IMR-90 (cell line): ENCODE measurements around the gene RFK. TPM values are rescaled to one million over a fixed set of nuclear protein-coding genes. Genes with fewer than 3 reads are reported as not detected.

Experiments
- ATAC-seq: fragments of 200-7000 bp; cut with Tn5 transposase; 2 replicates; pipeline ENCODE4 v1.9.1; 2020; ENCODE audit warnings: low read depth, mild to moderate bottlenecking, moderate library complexity
- BruUV-seq: library from RNA; stranded (reverse); fragments of 400-500 nt; replicated peaks from 2 replicates; lab custom pipeline; 2021; lab: Mats Ljungman, UMichigan
- CTCF ChIA-PET: fragments of 300-600 bp; formaldehyde crosslinking; extraction: SDS; loops from one replicate; lab custom pipeline; 2021; ENCODE audit warnings: antibody characterized with exemption; lab: Yijun Ruan, JAX
- POLR2A ChIA-PET: fragments of 300-600 bp; sonication (Branson Sonifier 250); formaldehyde crosslinking; loops from one replicate; lab custom pipeline; 2022; ENCODE audit warnings: antibody characterized with exemption; ENCODE audit not compliant: unreplicated experiment; lab: Charles Lee
- DNase-seq: peaks from one replicate; pipeline ENCODE4 v3.0.0; 2013
- H2AFZ ChIP-seq: replicated peaks from 2 replicates; pipeline ENCODE3; 2013; ENCODE audit warnings: low read length, mild to moderate bottlenecking; ENCODE audit not compliant: poor library complexity
- H2AK5ac ChIP-seq: 2 replicates; pipeline ENCODE4 v1.6.1; 2013; ENCODE audit warnings: low read depth, low read length, inconsistent platforms
- H2AK9ac ChIP-seq: replicated peaks from 2 replicates; pipeline ENCODE3; 2013; ENCODE audit warnings: mild to moderate bottlenecking, low read depth, low read length, moderate library complexity; ENCODE audit not compliant: poor library complexity
- H2BK120ac ChIP-seq: 2 replicates; pipeline ENCODE4 v1.6.1; 2013; ENCODE audit warnings: low read depth, low read length, inconsistent platforms
- H2BK15ac ChIP-seq: 3 replicates; pipeline ENCODE4 v1.6.1; 2013; ENCODE audit warnings: low read depth, low read length, inconsistent platforms
- H2BK20ac ChIP-seq: 2 replicates; pipeline ENCODE4 v1.6.1; 2013; ENCODE audit warnings: low read depth, mild to moderate bottlenecking, inconsistent platforms, low read length, moderate library complexity
- H2BK5ac ChIP-seq: 2 replicates; pipeline ENCODE4 v1.6.1; 2013; ENCODE audit warnings: mild to moderate bottlenecking, low read depth, low read length, inconsistent platforms; ENCODE audit not compliant: poor library complexity, severe bottlenecking
- H3K14ac ChIP-seq: replicated peaks from 2 replicates; pipeline ENCODE4 v1.6.1; 2013; ENCODE audit warnings: low read depth, low read length, inconsistent platforms
- H3K18ac ChIP-seq: 2 replicates; pipeline ENCODE4 v1.6.1; 2013; ENCODE audit warnings: low read depth, low read length, control low read depth
- H3K23ac ChIP-seq: 2 replicates; pipeline ENCODE4 v1.6.1; 2013; ENCODE audit warnings: low read depth, low read length, inconsistent platforms
- H3K27ac ChIP-seq: 2 replicates; pipeline ENCODE4 v1.5.1; 2013; ENCODE audit warnings: mild to moderate bottlenecking, control low read depth, low read length; ENCODE audit not compliant: insufficient read depth
- H3K27me3 ChIP-seq: 2 replicates; pipeline ENCODE4 v1.6.1; 2013; ENCODE audit warnings: low read length; ENCODE audit not compliant: control insufficient read depth, insufficient read depth
- H3K36me3 ChIP-seq: 2 replicates; pipeline ENCODE4 v1.6.1; 2013; ENCODE audit warnings: low read length, mixed read lengths; ENCODE audit not compliant: control insufficient read depth, insufficient read depth
- H3K4ac ChIP-seq: 2 replicates; pipeline ENCODE4 v1.6.1; 2013; ENCODE audit warnings: low read depth, low read length, inconsistent platforms
- H3K4me1 ChIP-seq: 2 replicates; pipeline ENCODE4 v1.6.1; 2013; ENCODE audit warnings: low read length, mixed read lengths; ENCODE audit not compliant: control insufficient read depth, insufficient read depth
- H3K4me2 ChIP-seq: 2 replicates; pipeline ENCODE4 v1.6.1; 2013; ENCODE audit warnings: low read depth, mild to moderate bottlenecking, control low read depth, low read length, moderate library complexity
- H3K4me3 ChIP-seq: 2 replicates; pipeline ENCODE4 v1.5.1; 2013; ENCODE audit warnings: low read depth, mild to moderate bottlenecking, control low read depth, low read length, moderate library complexity; ENCODE audit not compliant: insufficient read depth
- H3K56ac ChIP-seq: 2 replicates; pipeline ENCODE4 v1.6.1; 2013; ENCODE audit warnings: low read length, inconsistent platforms; ENCODE audit not compliant: insufficient read depth; ENCODE audit errors: extremely low read depth
- H3K79me1 ChIP-seq, 2 experiments: 2 replicates each; pipeline ENCODE4 v1.6.1; 2013; ENCODE audit warnings: low read length in 2 of 2, inconsistent platforms in 1 of 2, low read depth in 1 of 2
- H3K9ac ChIP-seq: 2 replicates; pipeline ENCODE4 v1.6.1; 2013; ENCODE audit warnings: low read depth, low read length, control low read depth
- H3K9me1 ChIP-seq: 2 replicates; pipeline ENCODE4 v1.6.1; 2013; ENCODE audit warnings: low read length, inconsistent platforms; ENCODE audit not compliant: insufficient read depth
- H3K9me3 ChIP-seq: 2 replicates; pipeline ENCODE4 v1.6.1; 2013; ENCODE audit warnings: low read length; ENCODE audit not compliant: control insufficient read depth, insufficient read depth
- H4K20me1 ChIP-seq: 2 replicates; pipeline ENCODE4 v1.6.1; 2013; ENCODE audit warnings: low read length, inconsistent platforms; ENCODE audit not compliant: insufficient read depth
- H4K5ac ChIP-seq: 2 replicates; pipeline ENCODE4 v1.6.1; 2013; ENCODE audit warnings: mild to moderate bottlenecking, low read depth, low read length, control low read depth
- H4K8ac ChIP-seq, 2 experiments: 2 replicates each; pipeline ENCODE4 v1.6.1; 2013; ENCODE audit warnings: low read depth in 2 of 2, low read length in 2 of 2, control low read depth in 1 of 2, inconsistent platforms in 1 of 2
- H4K91ac ChIP-seq: 2 replicates; pipeline ENCODE4 v1.6.1; 2013; ENCODE audit warnings: low read depth, low read length, inconsistent platforms; ENCODE audit not compliant: insufficient read depth
- BHLHE40 ChIP-seq: fragments of 150-350 bp; IDR thresholded peaks from 2 replicates; pipeline ENCODE4 v1.6.1; 2016; ENCODE audit warnings: mild to moderate bottlenecking, low read depth, low read length
- CHD1 ChIP-seq: IDR thresholded peaks from 2 replicates; pipeline ENCODE4 v1.6.1; 2012; ENCODE audit warnings: low read depth, low read length, improper control_type of control experiment
- FOS ChIP-seq: fragments of 150-350 bp; IDR thresholded peaks from 2 replicates; pipeline ENCODE4 v1.6.1; 2016; ENCODE audit warnings: low read depth, low read length
- MAFK ChIP-seq: IDR thresholded peaks from 2 replicates; pipeline ENCODE4 v1.6.1; 2012; ENCODE audit warnings: low read depth, low read length, improper control_type of control experiment
- MXI1 ChIP-seq: IDR thresholded peaks from 2 replicates; pipeline ENCODE4 v1.6.1; 2012; ENCODE audit warnings: low read depth, mild to moderate bottlenecking, low read length, moderate library complexity, borderline replicate concordance
- POLR2A ChIP-seq: IDR thresholded peaks from 2 replicates; pipeline ENCODE4 v1.6.1; 2012; ENCODE audit warnings: mild to moderate bottlenecking, low read depth, low read length
- RAD21 ChIP-seq: IDR thresholded peaks from 2 replicates; pipeline ENCODE4 v1.6.1; 2012; ENCODE audit warnings: low read length, improper control_type of control experiment
- RCOR1 ChIP-seq: IDR thresholded peaks from 2 replicates; pipeline ENCODE4 v1.6.1; 2012; ENCODE audit warnings: mild to moderate bottlenecking, low read length, improper control_type of control experiment; ENCODE audit not compliant: insufficient replicate concordance
- SMC3 ChIP-seq: fragments of 150-350 bp; IDR thresholded peaks from 2 replicates; pipeline ENCODE4 v1.6.1; 2016; ENCODE audit warnings: low read depth, mild to moderate bottlenecking, antibody characterized with exemption, low read length, moderate library complexity
- dilution Hi-C: fragments of 300-500 bp; cut with HindIII; formaldehyde crosslinking; loops from one replicate; pipeline ENCODE4 v1.14.3; 2018; ENCODE audit warnings: low sequenced_read_pairs; ENCODE audit not compliant: unreplicated experiment
- in situ Hi-C: fragments of 300-500 bp; cut with MboI; formaldehyde crosslinking; loops from 3 replicates; pipeline ENCODE4 v1.14.3; 2019; ENCODE audit warnings: low sequenced_read_pairs, inconsistent platforms, mixed read lengths
- intact Hi-C: fragments of 100-400 bp; cut with micrococcal nuclease; formaldehyde crosslinking; loops from 2 replicates; pipeline ENCODE4 v1.10.0; 2022
- polyA plus RNA-seq, 3 experiments: library from polyadenylated mRNA; depleted of rRNA; stranded (reverse); fragments of >200 nt; gene quantifications; 2 replicates each; pipeline ENCODE4 v1.2.3, GENCODE V29; 2012; ENCODE audit warnings: low replicate concordance in 1 of 3
- total RNA-seq: library from RNA; depleted of rRNA; stranded (reverse); fragments of >200 nt; gene quantifications from 2 replicates; pipeline ENCODE4 v1.2.3, GENCODE V29; 2012
- TF ChIP-seq, protein P1 (sequence below): fragments of 150-350 bp; IDR thresholded peaks from 2 replicates; pipeline ENCODE4 v1.6.1; 2017; ENCODE audit warnings: mild to moderate bottlenecking, antibody characterized with exemption, low read length, low read depth
- TF ChIP-seq, protein P2 (sequence below): conservative IDR thresholded peaks from 2 replicates; pipeline ENCODE4 v1.5.1; 2012; ENCODE audit warnings: mild to moderate bottlenecking, low read depth, low read length, improper control_type of control experiment
- TF ChIP-seq, protein P3 (sequence below): fragments of 150-350 bp; IDR thresholded peaks from 2 replicates; pipeline ENCODE4 v1.6.1; 2016; ENCODE audit warnings: low read depth, mild to moderate bottlenecking, low read length, moderate library complexity, borderline replicate concordance

The RFK gene
- total and polyA plus RNA-seq, 2 of the 4 experiments (the other 2 are of a cell fraction) = 10.3 to 13.8 TPM

DNA sequence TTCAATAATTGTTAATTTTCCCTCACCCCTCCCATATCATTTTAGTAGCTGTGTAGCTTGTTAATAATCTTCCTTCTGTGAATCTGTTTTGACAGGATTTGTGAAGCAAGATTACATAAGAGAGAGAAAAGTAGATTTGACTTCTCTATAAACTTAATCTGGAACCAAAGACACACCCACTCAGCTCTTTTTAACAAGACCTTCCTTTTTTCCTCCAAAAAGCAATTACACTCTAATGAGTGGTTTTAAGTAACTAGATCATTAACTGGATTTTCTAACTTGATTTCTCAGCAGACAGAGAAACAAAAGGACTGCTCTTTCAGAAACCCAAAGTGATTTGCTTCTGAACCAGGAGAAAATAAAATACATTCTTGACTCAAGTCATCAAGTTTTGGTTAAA, 21.9 kb downstream of the RFK start:
- H3K9me1 ChIP-seq = peaks cover 10% of the 10 kb centered on the region
- peaks cover 16% of the 10 kb centered on the region for H3K4me1 ChIP-seq
- H4K91ac ChIP-seq = no peak overlapping the region
- H2BK5ac ChIP-seq = peak overlapping the region; percentile 36
- POLR2A ChIA-PET = no interaction called here
- dilution Hi-C loops (no loop called here), intact Hi-C loops (loop anchor here (5.0 kb wide), 1 partner anchor 480 kb away; the partner anchor contains the start of gene PCSK5), in situ Hi-C loops (no loop called here)
- H3K36me3 ChIP-seq = no peaks in the 10 kb centered on the region
- peak overlapping the region; percentile 26; the same call in 1 of the 3 replicates for H2BK15ac ChIP-seq
- no peak overlapping the region for H3K9ac ChIP-seq
- ATAC-seq (no peak; the same call in 1 of the 2 replicates), DNase-seq (no peak)
- H3K27ac ChIP-seq = no peak overlapping the region
- TF ChIP-seq SMC3 (no peak), BHLHE40 (no peak), MXI1 (no peak), MAFK (no peak), CHD1 (no peak), FOS (no peak), RCOR1 (no peak), POLR2A (no peak), RAD21 (no peak)
- TF ChIP-seq, protein P1, sequence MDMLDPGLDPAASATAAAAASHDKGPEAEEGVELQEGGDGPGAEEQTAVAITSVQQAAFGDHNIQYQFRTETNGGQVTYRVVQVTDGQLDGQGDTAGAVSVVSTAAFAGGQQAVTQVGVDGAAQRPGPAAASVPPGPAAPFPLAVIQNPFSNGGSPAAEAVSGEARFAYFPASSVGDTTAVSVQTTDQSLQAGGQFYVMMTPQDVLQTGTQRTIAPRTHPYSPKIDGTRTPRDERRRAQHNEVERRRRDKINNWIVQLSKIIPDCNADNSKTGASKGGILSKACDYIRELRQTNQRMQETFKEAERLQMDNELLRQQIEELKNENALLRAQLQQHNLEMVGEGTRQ = no peak
- TF ChIP-seq, protein P2, sequence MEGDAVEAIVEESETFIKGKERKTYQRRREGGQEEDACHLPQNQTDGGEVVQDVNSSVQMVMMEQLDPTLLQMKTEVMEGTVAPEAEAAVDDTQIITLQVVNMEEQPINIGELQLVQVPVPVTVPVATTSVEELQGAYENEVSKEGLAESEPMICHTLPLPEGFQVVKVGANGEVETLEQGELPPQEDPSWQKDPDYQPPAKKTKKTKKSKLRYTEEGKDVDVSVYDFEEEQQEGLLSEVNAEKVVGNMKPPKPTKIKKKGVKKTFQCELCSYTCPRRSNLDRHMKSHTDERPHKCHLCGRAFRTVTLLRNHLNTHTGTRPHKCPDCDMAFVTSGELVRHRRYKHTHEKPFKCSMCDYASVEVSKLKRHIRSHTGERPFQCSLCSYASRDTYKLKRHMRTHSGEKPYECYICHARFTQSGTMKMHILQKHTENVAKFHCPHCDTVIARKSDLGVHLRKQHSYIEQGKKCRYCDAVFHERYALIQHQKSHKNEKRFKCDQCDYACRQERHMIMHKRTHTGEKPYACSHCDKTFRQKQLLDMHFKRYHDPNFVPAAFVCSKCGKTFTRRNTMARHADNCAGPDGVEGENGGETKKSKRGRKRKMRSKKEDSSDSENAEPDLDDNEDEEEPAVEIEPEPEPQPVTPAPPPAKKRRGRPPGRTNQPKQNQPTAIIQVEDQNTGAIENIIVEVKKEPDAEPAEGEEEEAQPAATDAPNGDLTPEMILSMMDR = no peak
- TF ChIP-seq, protein P3, sequence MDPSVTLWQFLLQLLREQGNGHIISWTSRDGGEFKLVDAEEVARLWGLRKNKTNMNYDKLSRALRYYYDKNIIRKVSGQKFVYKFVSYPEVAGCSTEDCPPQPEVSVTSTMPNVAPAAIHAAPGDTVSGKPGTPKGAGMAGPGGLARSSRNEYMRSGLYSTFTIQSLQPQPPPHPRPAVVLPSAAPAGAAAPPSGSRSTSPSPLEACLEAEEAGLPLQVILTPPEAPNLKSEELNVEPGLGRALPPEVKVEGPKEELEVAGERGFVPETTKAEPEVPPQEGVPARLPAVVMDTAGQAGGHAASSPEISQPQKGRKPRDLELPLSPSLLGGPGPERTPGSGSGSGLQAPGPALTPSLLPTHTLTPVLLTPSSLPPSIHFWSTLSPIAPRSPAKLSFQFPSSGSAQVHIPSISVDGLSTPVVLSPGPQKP = no peak
- no peak overlapping the region; the same call in 1 of the 2 replicates for H3K4ac ChIP-seq
- no peak overlapping the region for H4K8ac ChIP-seq
- H4K5ac ChIP-seq = no peak overlapping the region
- no TSS peak for BruUV-seq
- H3K18ac ChIP-seq = peak overlapping the region; percentile 61; the same call in 1 of the 2 replicates
- H4K20me1 ChIP-seq = no peaks in the 10 kb centered on the region
- no peak overlapping the region for H2BK20ac ChIP-seq
- H2AFZ ChIP-seq = no peak overlapping the region
- peak overlapping the region; percentile 49; the same call in 1 of the 2 replicates for H2BK120ac ChIP-seq
- H3K56ac ChIP-seq = no peak overlapping the region
- no peak overlapping the region for H2AK9ac ChIP-seq
- no peak overlapping the region for H3K14ac ChIP-seq
- H3K9me3 ChIP-seq = no peaks in the 10 kb centered on the region
- no peak overlapping the region for H2AK5ac ChIP-seq
- H3K27me3 ChIP-seq = no peaks in the 10 kb centered on the region
- no peaks in the 10 kb centered on the region for H3K79me1 ChIP-seq
- H3K4me2 ChIP-seq = peak overlapping the region; percentile 28; the same call in 1 of the 2 replicates
- no peak overlapping the region for H3K23ac ChIP-seq
- H3K4me3 ChIP-seq = no peak overlapping the region
- CTCF ChIA-PET = no interaction called here
